ENCODE results near the gene C1QC. TPM values are rescaled to one million over a fixed set of nuclear protein-coding genes. Genes with fewer than 3 reads are reported as not detected.
"Not testable (repeated sequence)": the region's sequence is repeated elsewhere in the genome, so short reads cannot be mapped to it uniquely, and the experiment has no call there.

The C1QC gene
- total RNA-seq, 1 donor from 2014 or later = not detected

GRCh38 chr1:22674410-22674749 lies 30.9 kb downstream of the C1QC start:
- H3K4me3 Mint-ChIP-seq (ENCODE audit: unreplicated experiment) = no peak overlapping the region
- H3K9me3 Mint-ChIP-seq (ENCODE audit: unreplicated experiment) = peaks cover 1% of the 10 kb centered on the region
- peak; percentile 5 for TF ChIP-seq CTCF (IDR thresholded peaks at IDR 0.05; ENCODE audit: partially characterized antibody, unreplicated experiment)
- peaks cover 2% of the 10 kb centered on the region for H3K4me1 Mint-ChIP-seq (ENCODE audit: low read depth, unreplicated experiment)
- peaks cover 9% of the 10 kb centered on the region for H3K27me3 Mint-ChIP-seq (ENCODE audit: unreplicated experiment)
- DNase-seq = no peak
- no peak overlapping the region for H3K27ac Mint-ChIP-seq (ENCODE audit: unreplicated experiment)
- H3K36me3 Mint-ChIP-seq (ENCODE audit: unreplicated experiment) = no peaks in the 10 kb centered on the region

- not testable (repeated sequence) for H3K27me3 Mint-ChIP-seq (ENCODE audit: unreplicated experiment); H3K4me3 Mint-ChIP-seq (ENCODE audit: unreplicated experiment); H3K4me1 Mint-ChIP-seq (ENCODE audit: low read depth, unreplicated experiment); H3K27ac Mint-ChIP-seq (ENCODE audit: unreplicated experiment); DNase-seq; H3K9me3 Mint-ChIP-seq (ENCODE audit: unreplicated experiment); H3K36me3 Mint-ChIP-seq (ENCODE audit: unreplicated experiment)
Measured at GRCh38 chr1:22676151-22676550, 32.7 kb downstream of the C1QC start.

GRCh38 chr1:22676916-22677583 lies 33.6 kb downstream of the C1QC start:
- peaks cover 7% of the 10 kb centered on the region for H3K27me3 Mint-ChIP-seq (ENCODE audit: unreplicated experiment)
- TF ChIP-seq CTCF (IDR thresholded peaks at IDR 0.05; ENCODE audit: partially characterized antibody, unreplicated experiment) = no peak
- H3K4me1 Mint-ChIP-seq (ENCODE audit: low read depth, unreplicated experiment) = peaks cover 2% of the 10 kb centered on the region
- no peak for DNase-seq
- H3K27ac Mint-ChIP-seq (ENCODE audit: unreplicated experiment) = no peak overlapping the region
- H3K4me3 Mint-ChIP-seq (ENCODE audit: unreplicated experiment) = no peak overlapping the region
- peaks cover 3% of the 10 kb centered on the region for H3K9me3 Mint-ChIP-seq (ENCODE audit: unreplicated experiment)
- no peaks in the 10 kb centered on the region for H3K36me3 Mint-ChIP-seq (ENCODE audit: unreplicated experiment)

GRCh38 chr1:22677931-22678896 lies 34.8 kb downstream of the C1QC start:
- no peak overlapping the region for H3K27ac Mint-ChIP-seq (ENCODE audit: unreplicated experiment)
- peaks cover 5% of the 10 kb centered on the region for H3K27me3 Mint-ChIP-seq (ENCODE audit: unreplicated experiment)
- no peak for TF ChIP-seq CTCF (IDR thresholded peaks at IDR 0.05; ENCODE audit: partially characterized antibody, unreplicated experiment)
- H3K9me3 Mint-ChIP-seq (ENCODE audit: unreplicated experiment) = peaks cover 3% of the 10 kb centered on the region
- H3K36me3 Mint-ChIP-seq (ENCODE audit: unreplicated experiment) = no peaks in the 10 kb centered on the region
- DNase-seq = no peak
- H3K4me1 Mint-ChIP-seq (ENCODE audit: low read depth, unreplicated experiment) = peaks cover 2% of the 10 kb centered on the region
- no peak overlapping the region for H3K4me3 Mint-ChIP-seq (ENCODE audit: unreplicated experiment)

- Mint-ChIP-seq H3K36me3 (ENCODE audit: unreplicated experiment) (no peaks in the 10 kb centered on the region), H3K4me1 (ENCODE audit: low read depth, unreplicated experiment) (peaks cover 2% of the 10 kb centered on the region)
- no peak for DNase-seq
Measured at GRCh38 chr1:22680726-22681125, 37.3 kb downstream of the C1QC start.

More at GRCh38 chr1:22680726-22681125, 37.3 kb downstream of the C1QC start:
- TF ChIP-seq CTCF (IDR thresholded peaks at IDR 0.05; ENCODE audit: partially characterized antibody, unreplicated experiment) = no peak
- Mint-ChIP-seq H3K27ac (ENCODE audit: unreplicated experiment) (no peak overlapping the region), H3K4me3 (ENCODE audit: unreplicated experiment) (no peak overlapping the region), H3K27me3 (ENCODE audit: unreplicated experiment) (no peaks in the 10 kb centered on the region), H3K9me3 (ENCODE audit: unreplicated experiment) (peaks cover 3% of the 10 kb centered on the region)

Data from glutamatergic neuron (in vitro differentiated cells).